Muscle of arm (tissue), 12 donors: Measurements from ENCODE around the gene KIFC3. TPM values are rescaled to one million over a fixed set of nuclear protein-coding genes. Genes with fewer than 3 reads are reported as not detected.
"Not testable (repeated sequence)": the region's sequence is repeated elsewhere in the genome, so short reads cannot be mapped to it uniquely, and the experiment has no call there.

Source experiments
- DNase-seq: peaks from one replicate; pipeline ENCODE4 v3.0.0-alpha.2; 2013
- polyA plus RNA-seq, 12 donors: library from polyadenylated mRNA; unstranded; fragments of 120-200 nt; gene quantifications; one replicate each; pipeline ENCODE4 v1.2.1, GENCODE V29; 2013; ENCODE audit not compliant: insufficient read length in 12 of 12

The KIFC3 gene
- polyA plus RNA-seq, 12 donors: 10.8 to 70.4 (median 17.6) TPM; not detected in 1

GRCh38 chr16:57754354-57755060 lies 47.8 kb downstream of the KIFC3 start:
- no peak for DNase-seq

- no peak for DNase-seq
Observed at GRCh38 chr16:57753448-57754353, 48.6 kb downstream of the KIFC3 start.

GRCh38 chr16:57752581-57753447 lies 49.5 kb downstream of the KIFC3 start:
- DNase-seq: no peak

GRCh38 chr16:57752203-57752580 lies 50.1 kb downstream of the KIFC3 start:
- no peak for DNase-seq

- DNase-seq: no peak
Observed at GRCh38 chr16:57751539-57752202, 50.6 kb downstream of the KIFC3 start.

GRCh38 chr16:57750796-57751538 lies 51.3 kb downstream of the KIFC3 start:
- no peak for DNase-seq

- DNase-seq: no peak
Observed at GRCh38 chr16:57749856-57750452, 52.3 kb downstream of the KIFC3 start.

GRCh38 chr16:57749101-57749692 lies 53.1 kb downstream of the KIFC3 start:
- no peak for DNase-seq

GRCh38 chr16:57748596-57748995 lies 53.7 kb downstream of the KIFC3 start:
- DNase-seq: no peak

GRCh38 chr16:57747996-57748395 lies 54.3 kb downstream of the KIFC3 start:
- DNase-seq: no peak

GRCh38 chr16:57747496-57747895 lies 54.8 kb downstream of the KIFC3 start:
- no peak for DNase-seq

- DNase-seq: no peak
Observed at GRCh38 chr16:57747091-57747490, 55.2 kb downstream of the KIFC3 start.

GRCh38 chr16:57746316-57746715 lies 56.0 kb downstream of the KIFC3 start:
- DNase-seq: not testable (repeated sequence)

- DNase-seq: no peak
Observed at GRCh38 chr16:57745768-57746167, 56.5 kb downstream of the KIFC3 start.

- DNase-seq: no peak
Observed at GRCh38 chr16:57744642-57744903, 57.7 kb downstream of the KIFC3 start.

GRCh38 chr16:57743886-57744641 lies 58.2 kb downstream of the KIFC3 start:
- no peak for DNase-seq

- DNase-seq: no peak
Observed at GRCh38 chr16:57743458-57743857, 58.8 kb downstream of the KIFC3 start.

- DNase-seq: no peak
Observed at GRCh38 chr16:57742543-57742942, 59.7 kb downstream of the KIFC3 start.

GRCh38 chr16:57741660-57742191 lies 60.6 kb downstream of the KIFC3 start:
- DNase-seq: no peak
